ENCODE measurements around the gene MTCL3.

Gene MTCL3

GRCh38 chr6:127518710-127519468, at the start of gene MTCL3:
Gene MTCL3 (minus strand): TSS chr6:127519335.
- H3K4me3 ChIP-seq, result no peak within 1 kb of the TSS
- peaks cover 0 to 4% (median 0%) of the 10 kb centered on the region in 4 donors for H3K9me3 ChIP-seq (ENCODE audit: control insufficient read depth in 4 of 4, insufficient read depth in 3 of 4, low read length in 3 of 4)
- WGBS, 2 donors, result 4 to 6% methylated on average over 42 of the region's 42 CpGs
- H3K27ac ChIP-seq (ENCODE audit: low read depth in 1 of 2, low read length in 1 of 2), result no peak within 1 kb of the TSS
- H3K36me3 ChIP-seq (ENCODE audit: control insufficient read depth in 4 of 4, insufficient read depth in 4 of 4, low read length in 4 of 4), result no peaks in the 10 kb centered on the region
- peak; percentile 41 to 63 (median 42) for DNase-seq
- H3K27me3 ChIP-seq (ENCODE audit: control insufficient read depth in 3 of 3, insufficient read depth in 3 of 3, low read length in 2 of 3), result peaks cover 0 to 47% (median 36%) of the 10 kb centered on the region in 3 donors
- ATAC-seq (ENCODE audit: insufficient read depth, low FRiP score), result no peak
- H3K9ac ChIP-seq (ENCODE audit: insufficient read depth in 1 of 2, low read length in 2 of 2), result no peak within 1 kb of the TSS
- no peak for TF ChIP-seq CTCF (IDR thresholded peaks at IDR 0.05; ENCODE audit: control extremely low read depth, extremely low read depth)
- H3K4me1 ChIP-seq (ENCODE audit: control insufficient read depth in 5 of 5, insufficient read depth in 5 of 5, low read length in 5 of 5), result peaks cover 0 to 20% (median 14%) of the 10 kb centered on the region in 5 donors

- ATAC-seq (ENCODE audit: insufficient read depth, low FRiP score), result no peak
- H3K36me3 ChIP-seq (ENCODE audit: control insufficient read depth in 4 of 4, insufficient read depth in 4 of 4, low read length in 4 of 4), result no peaks in the 10 kb centered on the region
- no peaks in the 10 kb centered on the region for H3K27me3 ChIP-seq (ENCODE audit: control insufficient read depth in 3 of 3, insufficient read depth in 3 of 3, low read length in 2 of 3)
- 47% methylated on average over 2 of the region's 2 CpGs for WGBS, 2 donors
- H3K9ac ChIP-seq (ENCODE audit: insufficient read depth in 1 of 2, low read length in 2 of 2), result no peak overlapping the region
- no peaks in the 10 kb centered on the region for H3K9me3 ChIP-seq (ENCODE audit: control insufficient read depth in 4 of 4, insufficient read depth in 3 of 4, low read length in 3 of 4)
- H3K4me1 ChIP-seq (ENCODE audit: control insufficient read depth in 5 of 5, insufficient read depth in 5 of 5, low read length in 5 of 5), result peaks cover 0 to 5% (median 0%) of the 10 kb centered on the region in 5 donors
- TF ChIP-seq CTCF (IDR thresholded peaks at IDR 0.05; ENCODE audit: control extremely low read depth, extremely low read depth), result no peak
- H3K27ac ChIP-seq (ENCODE audit: low read depth in 1 of 2, low read length in 1 of 2), result no peak overlapping the region
- DNase-seq, result no peak
- H3K4me3 ChIP-seq, result no peak overlapping the region
Measured at GRCh38 chr6:127567476-127567875, 48.3 kb upstream of the MTCL3 start.

GRCh38 chr6:127566651-127567050, 47.5 kb upstream of the MTCL3 start:
- no peaks in the 10 kb centered on the region for H3K36me3 ChIP-seq (ENCODE audit: control insufficient read depth in 4 of 4, insufficient read depth in 4 of 4, low read length in 4 of 4)
- no peaks in the 10 kb centered on the region for H3K9me3 ChIP-seq (ENCODE audit: control insufficient read depth in 4 of 4, insufficient read depth in 3 of 4, low read length in 3 of 4)
- no peak overlapping the region for H3K27ac ChIP-seq (ENCODE audit: low read depth in 1 of 2, low read length in 1 of 2)
- DNase-seq (no peak), ATAC-seq (ENCODE audit: insufficient read depth, low FRiP score) (no peak)
- no peak overlapping the region for H3K9ac ChIP-seq (ENCODE audit: insufficient read depth in 1 of 2, low read length in 2 of 2)
- H3K4me3 ChIP-seq, result no peak overlapping the region
- H3K27me3 ChIP-seq (ENCODE audit: control insufficient read depth in 3 of 3, insufficient read depth in 3 of 3, low read length in 2 of 3), result no peaks in the 10 kb centered on the region
- TF ChIP-seq CTCF (IDR thresholded peaks at IDR 0.05; ENCODE audit: control extremely low read depth, extremely low read depth), result no peak
- peaks cover 0 to 5% (median 0%) of the 10 kb centered on the region in 5 donors for H3K4me1 ChIP-seq (ENCODE audit: control insufficient read depth in 5 of 5, insufficient read depth in 5 of 5, low read length in 5 of 5)

GRCh38 chr6:127566119-127566518, 47.0 kb upstream of the MTCL3 start:
- Histone ChIP-seq H3K27me3 (ENCODE audit: control insufficient read depth in 3 of 3, insufficient read depth in 3 of 3, low read length in 2 of 3) (no peaks in the 10 kb centered on the region), H3K27ac (ENCODE audit: low read depth in 1 of 2, low read length in 1 of 2) (no peak overlapping the region), H3K9ac (ENCODE audit: insufficient read depth in 1 of 2, low read length in 2 of 2) (no peak overlapping the region), H3K36me3 (ENCODE audit: control insufficient read depth in 4 of 4, insufficient read depth in 4 of 4, low read length in 4 of 4) (no peaks in the 10 kb centered on the region), H3K4me1 (ENCODE audit: control insufficient read depth in 5 of 5, insufficient read depth in 5 of 5, low read length in 5 of 5) (peaks cover 0 to 3% (median 0%) of the 10 kb centered on the region in 5 donors), H3K9me3 (ENCODE audit: control insufficient read depth in 4 of 4, insufficient read depth in 3 of 4, low read length in 3 of 4) (no peaks in the 10 kb centered on the region), H3K4me3 (no peak overlapping the region)
- ATAC-seq (ENCODE audit: insufficient read depth, low FRiP score) (no peak), DNase-seq (no peak)
- no peak for TF ChIP-seq CTCF (IDR thresholded peaks at IDR 0.05; ENCODE audit: control extremely low read depth, extremely low read depth)
